ENCODE measurements around the gene NASP. TPM values are rescaled to one million over a fixed set of nuclear protein-coding genes. Genes with fewer than 3 reads are reported as not detected.

NASP gene
- total and polyA plus RNA-seq, 2 of the 13 experiments (the other 11 are each of a cell fraction or from before 2014, with no cell fraction given) = 132 to 256 TPM

DNA sequence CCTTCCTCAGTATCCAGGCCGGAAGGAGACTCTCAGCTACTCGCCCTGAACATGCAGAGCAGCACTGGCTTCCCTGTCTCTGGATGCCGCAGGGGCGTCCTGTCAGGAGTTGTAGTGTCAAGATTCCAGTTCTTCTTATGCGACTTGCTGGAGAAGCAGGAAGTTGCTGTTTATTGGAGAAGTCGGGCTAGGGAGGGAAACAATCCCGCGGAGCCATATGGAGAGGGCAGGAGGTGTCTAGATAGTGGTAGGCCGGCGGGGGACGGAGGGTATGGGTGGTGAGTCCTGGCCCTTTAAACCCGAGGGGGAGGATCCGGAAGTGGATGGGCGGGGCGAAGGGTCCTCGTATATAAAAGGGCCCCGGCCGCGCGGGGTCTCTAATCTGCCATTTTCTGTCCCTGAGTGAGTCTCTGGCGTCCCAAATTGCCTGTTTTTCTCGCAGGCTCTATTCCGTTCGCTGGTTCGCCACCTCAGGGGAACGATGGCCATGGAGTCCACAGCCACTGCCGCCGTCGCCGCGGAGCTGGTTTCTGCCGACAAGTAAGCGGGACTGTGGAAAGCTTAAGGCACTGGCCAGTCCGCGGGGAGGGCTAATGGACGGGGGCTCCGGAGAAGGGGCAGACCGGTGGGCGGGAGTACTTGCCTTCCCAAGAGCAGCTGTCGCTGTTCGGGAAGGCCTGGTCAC, at the start of gene NASP (continued):
- TF ChIP-seq, protein P1, sequence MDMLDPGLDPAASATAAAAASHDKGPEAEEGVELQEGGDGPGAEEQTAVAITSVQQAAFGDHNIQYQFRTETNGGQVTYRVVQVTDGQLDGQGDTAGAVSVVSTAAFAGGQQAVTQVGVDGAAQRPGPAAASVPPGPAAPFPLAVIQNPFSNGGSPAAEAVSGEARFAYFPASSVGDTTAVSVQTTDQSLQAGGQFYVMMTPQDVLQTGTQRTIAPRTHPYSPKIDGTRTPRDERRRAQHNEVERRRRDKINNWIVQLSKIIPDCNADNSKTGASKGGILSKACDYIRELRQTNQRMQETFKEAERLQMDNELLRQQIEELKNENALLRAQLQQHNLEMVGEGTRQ (IDR thresholded peaks at IDR 0.05; ENCODE audit: low read depth, low read length) = no peak
- TF ChIP-seq, protein P1 (CRISPR knock-in tag; IDR thresholded peaks at IDR 0.05; ENCODE audit: borderline replicate concordance) = no peak
- TF ChIP-seq FOSL1 (CRISPR knock-in tag; IDR thresholded peaks at IDR 0.05; ENCODE audit: borderline replicate concordance) (0 out of 2 replicates have a peak, but pooled peaks have one; percentile 24), TBX2 (CRISPR knock-in tag; IDR thresholded peaks at IDR 0.05; ENCODE audit: borderline replicate concordance) (no peak)

DNA sequence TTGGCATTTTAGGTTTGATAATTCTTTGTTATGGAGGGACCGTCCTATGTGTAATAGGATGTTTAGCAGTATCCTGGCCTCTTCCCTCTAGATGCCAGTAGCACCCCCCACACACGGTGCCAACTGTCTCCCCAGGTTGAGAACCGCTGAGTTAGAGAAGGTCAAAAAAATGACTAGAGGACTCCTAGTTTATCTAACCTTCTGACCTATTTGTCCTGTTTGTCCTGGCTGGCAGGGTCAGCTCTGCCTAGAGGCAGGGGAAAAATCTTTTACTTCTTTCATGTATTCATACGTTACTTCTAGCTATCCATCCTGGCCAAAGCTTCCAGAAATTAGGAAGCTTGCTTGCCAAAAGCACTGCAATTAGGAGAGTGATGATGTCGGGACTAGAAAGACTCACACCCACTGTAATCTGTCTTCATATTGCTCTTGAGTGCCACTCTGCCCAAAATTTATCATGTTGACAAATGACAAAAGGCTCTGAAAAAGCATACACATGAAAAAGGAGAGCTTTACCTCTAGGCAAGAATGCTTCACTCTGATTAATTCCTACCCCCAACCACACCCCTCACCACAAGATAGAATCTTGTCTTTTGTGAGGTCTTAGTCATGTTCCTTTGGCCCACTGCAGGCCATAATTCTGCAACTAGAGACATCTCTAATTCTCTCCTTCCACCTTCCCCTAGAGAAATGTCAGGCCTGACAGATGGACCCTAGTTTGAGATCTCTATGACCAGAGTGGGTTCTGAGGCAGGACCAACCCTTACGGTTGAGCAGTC, 47.7 kb upstream of the NASP start:
- no TSS peak for BruUV-seq (replicated peaks)
- Histone ChIP-seq H3K4me1 (ENCODE audit: insufficient read depth, low read length) (peaks cover 37% of the 10 kb centered on the region), H3K9me3 (ENCODE audit: low read length) (no peaks in the 10 kb centered on the region), H3K36me3 (replicated peaks in 1 of 2; ENCODE audit: control insufficient read depth in 1 of 2, insufficient read depth in 2 of 2, low read length in 2 of 2) (no peaks in the 10 kb centered on the region), H4K20me1 (ENCODE audit: insufficient read depth, low read length) (no peaks in the 10 kb centered on the region), H3K4me3 (replicated peaks in 1 of 3; ENCODE audit: insufficient read depth in 1 of 3, low read depth in 2 of 3, low read length in 3 of 3) (no peak overlapping the region), H3K4me2 (ENCODE audit: low read depth, low read length) (peak overlapping the region; percentile 67), H2AFZ (ENCODE audit: low read length) (no peak overlapping the region), H3K27ac (ENCODE audit: extremely low read length, insufficient read depth, low read length) (no peak overlapping the region), H3K27me3 (ENCODE audit: control insufficient read depth in 1 of 2, insufficient read depth in 2 of 2, low read length in 2 of 2) (no peaks in the 10 kb centered on the region), H3K79me2 (ENCODE audit: insufficient read depth, low read length) (no peaks in the 10 kb centered on the region), H3K9ac (ENCODE audit: insufficient read depth, low read depth, low read length) (no peak overlapping the region)
- in situ Hi-C loops (cut with HindIII; ENCODE audit: extremely low pct_ligation_motif_present, low pct_unique_long_range_greater_than_20kb) = no loop called here
- peak; percentile 31; the same call in 2 of the 3 replicates for ATAC-seq
- intact Hi-C loops (cut with micrococcal nuclease; ENCODE audit: unreplicated experiment) = no loop called here
- CTCF ChIA-PET (ENCODE audit: low intra/inter-chr PET ratio, low total read pairs) = no interaction called here
- no peak for DNase-seq (ENCODE audit: low spot score)
- FAIRE-seq = no peak
- 30% methylated on average over 6 of the region's 6 CpGs for WGBS (ENCODE audit: low lambda C conversion rate)
- POLR2A ChIA-PET = interaction anchor here (6.6 to 29.7 kb wide), 2 partner anchors 11 to 15 kb away, joined by 55 to 690 read pairs; partner anchors contain the start of genes AKR1A1 and PRDX1
- no peak for TF ChIP-seq YEATS4 (CRISPR knock-in tag; IDR thresholded peaks at IDR 0.05; ENCODE audit: borderline replicate concordance)
- 0 out of 2 replicates have a peak, but pooled peaks have one; percentile 27 for TF ChIP-seq ESRRA (CRISPR knock-in tag; IDR thresholded peaks at IDR 0.05; ENCODE audit: low read depth)
- TF ChIP-seq NR2F2 (IDR thresholded peaks at IDR 0.05; ENCODE audit: borderline replicate concordance, low read depth) = 0 out of 2 replicates have a peak, but pooled peaks have one; percentile 32
- TF ChIP-seq ZNF768 (CRISPR knock-in tag; IDR thresholded peaks at IDR 0.05) = no peak
- TF ChIP-seq HNRNPH1 (optimal IDR thresholded peaks at IDR 0.05; ENCODE audit: low read depth, low read length) = no peak
- TF ChIP-seq NR2F6 (IDR thresholded peaks at IDR 0.05) = peak; percentile 70
- peak; percentile 35; the same call in 1 of the 2 replicates for TF ChIP-seq NR2F6 (CRISPR knock-in tag; IDR thresholded peaks at IDR 0.05)
- TF ChIP-seq ZNF790 (CRISPR knock-in tag; IDR thresholded peaks at IDR 0.05; ENCODE audit: borderline replicate concordance) = no peak
- TF ChIP-seq, protein P2, sequence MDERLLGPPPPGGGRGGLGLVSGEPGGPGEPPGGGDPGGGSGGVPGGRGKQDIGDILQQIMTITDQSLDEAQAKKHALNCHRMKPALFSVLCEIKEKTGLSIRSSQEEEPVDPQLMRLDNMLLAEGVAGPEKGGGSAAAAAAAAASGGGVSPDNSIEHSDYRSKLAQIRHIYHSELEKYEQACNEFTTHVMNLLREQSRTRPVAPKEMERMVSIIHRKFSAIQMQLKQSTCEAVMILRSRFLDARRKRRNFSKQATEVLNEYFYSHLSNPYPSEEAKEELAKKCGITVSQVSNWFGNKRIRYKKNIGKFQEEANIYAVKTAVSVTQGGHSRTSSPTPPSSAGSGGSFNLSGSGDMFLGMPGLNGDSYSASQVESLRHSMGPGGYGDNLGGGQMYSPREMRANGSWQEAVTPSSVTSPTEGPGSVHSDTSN (CRISPR knock-in tag; IDR thresholded peaks at IDR 0.05) = no peak
- TF ChIP-seq, protein P3, sequence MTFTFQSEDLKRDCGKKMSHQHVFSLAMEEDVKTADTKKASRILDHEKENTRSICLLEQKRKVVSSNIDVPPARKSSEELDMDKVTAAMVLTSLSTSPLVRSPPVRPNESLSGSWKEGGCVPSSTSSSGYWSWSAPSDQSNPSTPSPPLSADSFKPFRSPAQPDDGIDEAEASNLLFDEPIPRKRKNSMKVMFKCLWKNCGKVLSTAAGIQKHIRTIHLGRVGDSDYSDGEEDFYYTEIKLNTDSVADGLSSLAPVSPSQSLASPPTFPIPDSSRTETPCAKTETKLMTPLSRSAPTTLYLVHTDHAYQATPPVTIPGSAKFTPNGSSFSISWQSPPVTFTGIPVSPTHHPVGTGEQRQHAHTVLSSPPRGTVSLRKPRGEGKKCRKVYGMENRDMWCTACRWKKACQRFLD (CRISPR knock-in tag; IDR thresholded peaks at IDR 0.05; ENCODE audit: borderline replicate concordance) = no peak
- TF ChIP-seq NR2F1 (CRISPR knock-in tag; IDR thresholded peaks at IDR 0.05) = peak in 1 of 2 experiments; percentile 51; a peak in 1 of 4 replicates
- no peak for TF ChIP-seq ASH2L (IDR thresholded peaks at IDR 0.05; ENCODE audit: insufficient read length, low read depth, low read length)
- TF ChIP-seq LCORL (IDR thresholded peaks at IDR 0.05) = no peak
- TF ChIP-seq LCORL (CRISPR knock-in tag; IDR thresholded peaks at IDR 0.05) = peak; percentile 29; the same call in 1 of the 2 replicates

All from HepG2 (cell line).